Esophagus squamous epithelium (tissue), 4 donors: ENCODE measurements around the gene SETD1B.

Source experiments
- CTCF ChIP-seq, 6 experiments: fragments of 450-650 bp in 4 of 6; fragments of 200-600 bp in 2 of 6; sonication (generic) in 2 of 6; IDR thresholded peaks; one replicate each; pipeline ENCODE4 v1.5.1; 2016 to 2019; ENCODE audit warnings: antibody characterized with exemption in 6 of 6, mild to moderate bottlenecking in 4 of 6, moderate library complexity in 4 of 6
- POLR2A ChIP-seq, 4 donors: fragments of 450-650 bp; IDR thresholded peaks; one replicate each; pipeline ENCODE4 v1.6.1; 2017; ENCODE audit warnings: antibody characterized with exemption in 4 of 4, mild to moderate bottlenecking in 4 of 4, moderate library complexity in 3 of 4

DNA sequence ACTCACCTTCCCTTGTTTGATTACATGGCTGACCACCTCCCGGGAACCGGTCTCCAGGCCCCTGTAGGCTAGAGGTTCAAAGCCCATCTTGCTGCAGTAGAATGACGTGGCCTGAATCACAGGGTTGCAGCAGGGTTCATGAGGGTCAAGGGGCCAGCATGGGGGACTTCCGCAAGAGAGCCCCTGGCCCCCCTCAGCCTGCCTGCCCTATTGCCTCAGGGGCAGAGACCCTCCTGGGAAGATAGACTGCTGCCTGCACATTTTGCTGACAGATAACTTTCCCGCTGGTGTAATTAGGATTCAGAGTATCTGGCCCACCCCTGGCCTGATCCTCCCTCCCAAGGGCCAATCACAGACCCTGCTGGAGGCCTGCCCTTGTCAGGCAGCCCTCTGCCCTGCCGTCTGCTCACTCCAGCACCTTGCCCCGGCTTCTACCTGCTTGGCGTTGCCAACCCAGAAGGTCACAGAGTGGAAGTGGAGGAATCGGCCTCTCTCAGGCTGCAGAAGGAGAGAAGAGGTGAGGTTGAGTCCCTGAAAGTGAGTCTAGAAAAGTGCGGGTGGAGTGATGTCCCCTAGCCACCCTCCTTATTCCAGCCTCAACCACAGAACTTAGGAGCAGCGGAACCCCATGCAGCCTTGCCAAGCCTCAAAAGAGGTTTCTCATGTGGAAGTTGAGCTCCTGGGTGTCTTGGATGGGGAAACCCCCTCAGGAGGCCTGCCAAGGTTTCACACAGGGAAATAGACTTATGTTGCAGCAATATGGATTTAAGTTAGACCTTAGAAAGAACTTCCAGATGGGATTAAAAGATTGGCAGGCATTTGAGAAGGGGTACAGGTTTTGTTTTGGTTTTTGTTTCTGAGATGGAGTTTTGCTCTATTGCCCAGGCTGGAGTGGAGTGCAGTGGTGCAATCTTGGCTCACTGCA, 53.8 kb downstream of the SETD1B start:
- TF ChIP-seq CTCF (IDR thresholded peaks at IDR 0.05) (no peak), POLR2A (IDR thresholded peaks at IDR 0.05) (no peak)
